Measurements from ENCODE around the gene BMAL1. TPM values are rescaled to one million over a fixed set of nuclear protein-coding genes. Genes with fewer than 3 reads are reported as not detected.
A peak's percentile ranks its signal among the peaks of the same experiment; 100 is the strongest.

Gene BMAL1
- total RNA-seq, 1 experiment from 2014 or later = 8.3 TPM

DNA sequence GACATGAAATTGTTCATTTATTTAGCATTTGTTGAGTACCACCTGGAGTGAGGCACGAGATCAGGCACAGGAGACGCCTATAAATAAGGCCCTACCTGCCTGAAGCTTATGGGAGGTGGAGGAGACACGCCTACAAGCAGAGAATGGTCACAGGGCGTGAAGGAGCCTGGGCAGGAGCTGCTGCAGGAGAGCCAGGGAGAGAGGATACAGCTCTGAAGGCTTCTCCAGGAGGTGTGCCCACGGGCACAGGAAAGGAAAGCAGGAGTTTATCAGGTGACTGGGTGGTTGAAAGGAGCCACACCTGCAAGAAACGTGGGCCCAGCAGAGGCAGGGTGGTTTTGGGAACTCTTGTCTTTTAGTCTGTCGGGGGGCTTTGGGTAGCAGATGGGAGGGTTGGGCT is 70.3 kb downstream of the BMAL1 start (continued):
- TF ChIP-seq, protein P1, sequence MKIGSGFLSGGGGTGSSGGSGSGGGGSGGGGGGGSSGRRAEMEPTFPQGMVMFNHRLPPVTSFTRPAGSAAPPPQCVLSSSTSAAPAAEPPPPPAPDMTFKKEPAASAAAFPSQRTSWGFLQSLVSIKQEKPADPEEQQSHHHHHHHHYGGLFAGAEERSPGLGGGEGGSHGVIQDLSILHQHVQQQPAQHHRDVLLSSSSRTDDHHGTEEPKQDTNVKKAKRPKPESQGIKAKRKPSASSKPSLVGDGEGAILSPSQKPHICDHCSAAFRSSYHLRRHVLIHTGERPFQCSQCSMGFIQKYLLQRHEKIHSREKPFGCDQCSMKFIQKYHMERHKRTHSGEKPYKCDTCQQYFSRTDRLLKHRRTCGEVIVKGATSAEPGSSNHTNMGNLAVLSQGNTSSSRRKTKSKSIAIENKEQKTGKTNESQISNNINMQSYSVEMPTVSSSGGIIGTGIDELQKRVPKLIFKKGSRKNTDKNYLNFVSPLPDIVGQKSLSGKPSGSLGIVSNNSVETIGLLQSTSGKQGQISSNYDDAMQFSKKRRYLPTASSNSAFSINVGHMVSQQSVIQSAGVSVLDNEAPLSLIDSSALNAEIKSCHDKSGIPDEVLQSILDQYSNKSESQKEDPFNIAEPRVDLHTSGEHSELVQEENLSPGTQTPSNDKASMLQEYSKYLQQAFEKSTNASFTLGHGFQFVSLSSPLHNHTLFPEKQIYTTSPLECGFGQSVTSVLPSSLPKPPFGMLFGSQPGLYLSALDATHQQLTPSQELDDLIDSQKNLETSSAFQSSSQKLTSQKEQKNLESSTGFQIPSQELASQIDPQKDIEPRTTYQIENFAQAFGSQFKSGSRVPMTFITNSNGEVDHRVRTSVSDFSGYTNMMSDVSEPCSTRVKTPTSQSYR (CRISPR knock-in tag; IDR thresholded peaks at IDR 0.05) = no peak
- TF ChIP-seq, protein P2, sequence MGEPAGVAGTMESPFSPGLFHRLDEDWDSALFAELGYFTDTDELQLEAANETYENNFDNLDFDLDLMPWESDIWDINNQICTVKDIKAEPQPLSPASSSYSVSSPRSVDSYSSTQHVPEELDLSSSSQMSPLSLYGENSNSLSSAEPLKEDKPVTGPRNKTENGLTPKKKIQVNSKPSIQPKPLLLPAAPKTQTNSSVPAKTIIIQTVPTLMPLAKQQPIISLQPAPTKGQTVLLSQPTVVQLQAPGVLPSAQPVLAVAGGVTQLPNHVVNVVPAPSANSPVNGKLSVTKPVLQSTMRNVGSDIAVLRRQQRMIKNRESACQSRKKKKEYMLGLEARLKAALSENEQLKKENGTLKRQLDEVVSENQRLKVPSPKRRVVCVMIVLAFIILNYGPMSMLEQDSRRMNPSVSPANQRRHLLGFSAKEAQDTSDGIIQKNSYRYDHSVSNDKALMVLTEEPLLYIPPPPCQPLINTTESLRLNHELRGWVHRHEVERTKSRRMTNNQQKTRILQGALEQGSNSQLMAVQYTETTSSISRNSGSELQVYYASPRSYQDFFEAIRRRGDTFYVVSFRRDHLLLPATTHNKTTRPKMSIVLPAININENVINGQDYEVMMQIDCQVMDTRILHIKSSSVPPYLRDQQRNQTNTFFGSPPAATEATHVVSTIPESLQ (CRISPR knock-in tag; IDR thresholded peaks at IDR 0.05) = no peak
- TF ChIP-seq CREM (CRISPR knock-in tag; IDR thresholded peaks at IDR 0.05) (no peak), OVOL2 (CRISPR knock-in tag; IDR thresholded peaks at IDR 0.05; ENCODE audit: borderline replicate concordance) (no peak), ATF1 (CRISPR knock-in tag; IDR thresholded peaks at IDR 0.05) (no peak), IRF2 (CRISPR knock-in tag; IDR thresholded peaks at IDR 0.05; ENCODE audit: borderline replicate concordance, low read depth) (no peak), ZNF396 (CRISPR knock-in tag; IDR thresholded peaks at IDR 0.05; ENCODE audit: borderline replicate concordance) (no peak), ZBTB21 (CRISPR knock-in tag; IDR thresholded peaks at IDR 0.05; ENCODE audit: borderline replicate concordance) (no peak), EMX1 (CRISPR knock-in tag; IDR thresholded peaks at IDR 0.05) (no peak), ELF4 (CRISPR knock-in tag; IDR thresholded peaks at IDR 0.05; ENCODE audit: low read depth) (no peak), HMGA2 (CRISPR knock-in tag; IDR thresholded peaks at IDR 0.05) (no peak)
- TF ChIP-seq, protein P3, sequence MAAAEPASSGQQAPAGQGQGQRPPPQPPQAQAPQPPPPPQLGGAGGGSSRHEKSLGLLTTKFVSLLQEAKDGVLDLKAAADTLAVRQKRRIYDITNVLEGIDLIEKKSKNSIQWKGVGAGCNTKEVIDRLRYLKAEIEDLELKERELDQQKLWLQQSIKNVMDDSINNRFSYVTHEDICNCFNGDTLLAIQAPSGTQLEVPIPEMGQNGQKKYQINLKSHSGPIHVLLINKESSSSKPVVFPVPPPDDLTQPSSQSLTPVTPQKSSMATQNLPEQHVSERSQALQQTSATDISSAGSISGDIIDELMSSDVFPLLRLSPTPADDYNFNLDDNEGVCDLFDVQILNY (CRISPR knock-in tag; IDR thresholded peaks at IDR 0.05) = no peak
- TF ChIP-seq, protein P4, sequence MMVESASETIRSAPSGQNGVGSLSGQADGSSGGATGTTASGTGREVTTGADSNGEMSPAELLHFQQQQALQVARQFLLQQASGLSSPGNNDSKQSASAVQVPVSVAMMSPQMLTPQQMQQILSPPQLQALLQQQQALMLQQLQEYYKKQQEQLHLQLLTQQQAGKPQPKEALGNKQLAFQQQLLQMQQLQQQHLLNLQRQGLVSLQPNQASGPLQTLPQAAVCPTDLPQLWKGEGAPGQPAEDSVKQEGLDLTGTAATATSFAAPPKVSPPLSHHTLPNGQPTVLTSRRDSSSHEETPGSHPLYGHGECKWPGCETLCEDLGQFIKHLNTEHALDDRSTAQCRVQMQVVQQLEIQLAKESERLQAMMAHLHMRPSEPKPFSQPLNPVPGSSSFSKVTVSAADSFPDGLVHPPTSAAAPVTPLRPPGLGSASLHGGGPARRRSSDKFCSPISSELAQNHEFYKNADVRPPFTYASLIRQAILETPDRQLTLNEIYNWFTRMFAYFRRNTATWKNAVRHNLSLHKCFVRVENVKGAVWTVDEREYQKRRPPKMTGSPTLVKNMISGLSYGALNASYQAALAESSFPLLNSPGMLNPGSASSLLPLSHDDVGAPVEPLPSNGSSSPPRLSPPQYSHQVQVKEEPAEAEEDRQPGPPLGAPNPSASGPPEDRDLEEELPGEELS (CRISPR knock-in tag; IDR thresholded peaks at IDR 0.05) = no peak

DNA sequence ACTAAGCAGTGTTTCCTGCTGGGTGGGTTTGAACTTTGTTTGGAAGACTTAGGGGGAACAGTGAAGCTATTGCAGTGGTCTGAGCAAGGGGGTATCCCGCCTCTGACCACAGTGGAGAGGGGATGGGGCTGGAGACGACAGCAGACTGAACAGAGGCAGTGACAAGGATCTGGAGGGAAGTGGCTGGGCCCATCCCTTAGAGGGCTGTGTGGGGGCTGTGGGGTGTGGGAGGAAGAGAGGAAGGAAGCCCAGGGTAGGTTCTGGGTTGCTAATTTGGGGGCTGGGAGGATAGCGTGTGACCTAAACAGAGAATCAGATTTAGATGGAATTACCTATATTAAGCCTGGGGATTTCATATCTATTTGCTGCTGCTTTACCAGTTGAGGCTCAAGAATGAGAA is 70.7 kb downstream of the BMAL1 start:
- ChIA-PET POLR2A (no interaction called here), CTCF (interaction anchor here (1.7 kb wide), 1 partner anchor 13 kb away, joined by 7 read pairs; no protein-coding TSS in a partner anchor)
- ATAC-seq (no peak), DNase-seq (ENCODE audit: low spot score) (no peak)
- no peak overlapping the region for H3K4me3 Mint-ChIP-seq
- no peaks in the 10 kb centered on the region for H3K9me3 Mint-ChIP-seq
- peak overlapping the region; percentile 3; the same call in 1 of the 2 replicates for H3K27ac Mint-ChIP-seq
- H3K36me3 Mint-ChIP-seq = no peaks in the 10 kb centered on the region
- H3K27me3 Mint-ChIP-seq (ENCODE audit: low read depth) = no peaks in the 10 kb centered on the region
- H3K4me1 Mint-ChIP-seq = peaks cover 10% of the 10 kb centered on the region
- TF ChIP-seq, protein P5, sequence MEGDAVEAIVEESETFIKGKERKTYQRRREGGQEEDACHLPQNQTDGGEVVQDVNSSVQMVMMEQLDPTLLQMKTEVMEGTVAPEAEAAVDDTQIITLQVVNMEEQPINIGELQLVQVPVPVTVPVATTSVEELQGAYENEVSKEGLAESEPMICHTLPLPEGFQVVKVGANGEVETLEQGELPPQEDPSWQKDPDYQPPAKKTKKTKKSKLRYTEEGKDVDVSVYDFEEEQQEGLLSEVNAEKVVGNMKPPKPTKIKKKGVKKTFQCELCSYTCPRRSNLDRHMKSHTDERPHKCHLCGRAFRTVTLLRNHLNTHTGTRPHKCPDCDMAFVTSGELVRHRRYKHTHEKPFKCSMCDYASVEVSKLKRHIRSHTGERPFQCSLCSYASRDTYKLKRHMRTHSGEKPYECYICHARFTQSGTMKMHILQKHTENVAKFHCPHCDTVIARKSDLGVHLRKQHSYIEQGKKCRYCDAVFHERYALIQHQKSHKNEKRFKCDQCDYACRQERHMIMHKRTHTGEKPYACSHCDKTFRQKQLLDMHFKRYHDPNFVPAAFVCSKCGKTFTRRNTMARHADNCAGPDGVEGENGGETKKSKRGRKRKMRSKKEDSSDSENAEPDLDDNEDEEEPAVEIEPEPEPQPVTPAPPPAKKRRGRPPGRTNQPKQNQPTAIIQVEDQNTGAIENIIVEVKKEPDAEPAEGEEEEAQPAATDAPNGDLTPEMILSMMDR (IDR thresholded peaks at IDR 0.05) = no peak
- no peak for TF ChIP-seq TP53 (CRISPR knock-in tag; IDR thresholded peaks at IDR 0.05)
- no peak for TF ChIP-seq ZNF317 (CRISPR knock-in tag; IDR thresholded peaks at IDR 0.05; ENCODE audit: borderline replicate concordance, low read depth)
- no peak for TF ChIP-seq NR3C1 (CRISPR knock-in tag; conservative IDR thresholded peaks at IDR 0.05; ENCODE audit: low read depth)
- TF ChIP-seq ZNF232 (CRISPR knock-in tag; IDR thresholded peaks at IDR 0.05) = no peak
- TF ChIP-seq ESRRA (CRISPR knock-in tag; IDR thresholded peaks at IDR 0.05; ENCODE audit: borderline replicate concordance) = no peak
- no peak for TF ChIP-seq JUN (CRISPR knock-in tag; IDR thresholded peaks at IDR 0.05)
- TF ChIP-seq, protein P6, sequence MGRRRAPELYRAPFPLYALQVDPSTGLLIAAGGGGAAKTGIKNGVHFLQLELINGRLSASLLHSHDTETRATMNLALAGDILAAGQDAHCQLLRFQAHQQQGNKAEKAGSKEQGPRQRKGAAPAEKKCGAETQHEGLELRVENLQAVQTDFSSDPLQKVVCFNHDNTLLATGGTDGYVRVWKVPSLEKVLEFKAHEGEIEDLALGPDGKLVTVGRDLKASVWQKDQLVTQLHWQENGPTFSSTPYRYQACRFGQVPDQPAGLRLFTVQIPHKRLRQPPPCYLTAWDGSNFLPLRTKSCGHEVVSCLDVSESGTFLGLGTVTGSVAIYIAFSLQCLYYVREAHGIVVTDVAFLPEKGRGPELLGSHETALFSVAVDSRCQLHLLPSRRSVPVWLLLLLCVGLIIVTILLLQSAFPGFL (CRISPR knock-in tag; IDR thresholded peaks at IDR 0.05; ENCODE audit: borderline replicate concordance) = no peak
- TF ChIP-seq GABPB1 (CRISPR knock-in tag; IDR thresholded peaks at IDR 0.05) = no peak
- no peak for TF ChIP-seq RELA (CRISPR knock-in tag; IDR thresholded peaks at IDR 0.05; ENCODE audit: borderline replicate concordance)
- TF ChIP-seq, protein P7, sequence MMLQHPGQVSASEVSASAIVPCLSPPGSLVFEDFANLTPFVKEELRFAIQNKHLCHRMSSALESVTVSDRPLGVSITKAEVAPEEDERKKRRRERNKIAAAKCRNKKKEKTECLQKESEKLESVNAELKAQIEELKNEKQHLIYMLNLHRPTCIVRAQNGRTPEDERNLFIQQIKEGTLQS (CRISPR knock-in tag; conservative IDR thresholded peaks at IDR 0.05) = no peak
- no peak for TF ChIP-seq TEAD4 (CRISPR knock-in tag; IDR thresholded peaks at IDR 0.05)
- no peak for TF ChIP-seq ZNF121 (CRISPR knock-in tag; IDR thresholded peaks at IDR 0.05)
- no peak for TF ChIP-seq ATF1 (CRISPR knock-in tag; IDR thresholded peaks at IDR 0.05)
- no peak for TF ChIP-seq MXD4 (CRISPR knock-in tag; IDR thresholded peaks at IDR 0.05; ENCODE audit: borderline replicate concordance)

Data from WTC11 (cell line).